ENCODE measurements around the gene MLC1. TPM values are rescaled to one million over a fixed set of nuclear protein-coding genes. Genes with fewer than 3 reads are reported as not detected.

Gene MLC1
- total RNA-seq = 1 to 10 TPM; 4.2 to 4.9 TPM

DNA sequence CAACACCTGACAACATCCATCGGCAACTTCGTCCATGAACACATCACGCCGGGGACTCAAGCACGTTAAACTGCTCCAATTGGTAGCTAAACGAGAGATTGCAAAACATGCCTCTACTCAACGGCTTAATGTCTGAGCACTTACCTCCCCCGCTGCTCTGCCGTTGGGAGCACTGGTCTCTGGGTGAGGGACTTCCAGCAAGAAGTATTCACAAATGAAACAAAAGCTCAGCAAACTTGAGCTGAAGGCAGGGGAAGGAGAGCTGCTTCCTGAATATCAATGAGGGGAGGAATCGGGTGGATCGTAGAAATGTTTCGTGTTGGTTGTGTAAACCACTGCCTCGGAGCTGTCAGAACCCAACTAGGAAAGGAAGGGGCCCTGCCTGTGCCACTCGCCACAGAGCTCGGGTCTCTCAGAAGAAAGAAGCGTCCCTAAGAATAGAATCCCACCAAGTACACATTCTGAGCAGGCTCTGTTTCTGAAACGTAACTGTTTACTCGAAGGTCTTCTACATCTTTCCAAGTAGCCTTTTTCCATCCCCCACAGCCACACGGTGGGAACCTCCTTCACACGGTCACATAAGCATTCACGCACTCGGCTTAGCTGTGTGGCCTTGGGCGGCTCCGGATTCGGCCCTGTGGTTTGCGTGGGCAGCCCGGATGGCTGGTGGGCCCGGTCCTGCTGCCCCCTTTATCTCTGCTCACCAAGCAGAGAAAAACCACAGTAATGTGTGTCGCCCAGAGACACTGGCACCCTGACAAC lies at the start of gene MLC1:
Gene MLC1, minus strand, starts transcription at position 216 of the 762 bp plus-strand sequence. CDS start 524 bp downstream, outside the sequence.
- H3K36me3 Mint-ChIP-seq = peaks cover 9% of the 10 kb centered on the region
- POLR2A ChIA-PET = interaction anchor here (0.8 to 3.1 kb wide), 8 partner anchors 9 to 114 kb away, joined by 3 to 31 read pairs (median 4); no protein-coding TSS in a partner anchor
- ATAC-seq (ENCODE audit: low read depth) = no peak
- no peak within 1 kb of the TSS for H3K27ac Mint-ChIP-seq
- no peak within 1 kb of the TSS for H3K4me3 Mint-ChIP-seq
- H3K27me3 Mint-ChIP-seq = peaks cover 4% of the 10 kb centered on the region
- peak; percentile 52 for DNase-seq
- peaks cover 16% of the 10 kb centered on the region for H3K9me3 Mint-ChIP-seq
- H3K4me1 Mint-ChIP-seq = peaks cover 7% of the 10 kb centered on the region

DNA sequence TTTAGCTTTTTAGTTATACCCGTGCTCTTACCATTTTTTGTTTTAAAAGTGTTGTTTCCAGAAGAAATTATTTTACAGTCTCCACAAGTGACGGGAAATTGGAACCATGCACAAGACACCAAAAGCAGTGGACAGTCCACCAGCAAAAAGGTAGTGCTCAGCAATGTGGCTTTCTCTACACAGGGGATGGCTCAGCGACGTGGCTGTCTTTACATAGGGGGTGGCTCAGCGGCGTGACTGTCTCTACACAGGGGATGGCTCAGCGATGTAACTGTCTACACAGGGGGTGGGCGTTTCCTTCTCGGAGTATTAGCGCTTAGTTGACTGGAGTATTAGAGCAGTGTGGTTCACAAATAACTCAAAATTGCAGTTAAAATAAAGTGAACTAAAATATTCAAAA lies 49.3 kb upstream of the MLC1 start:
- H3K4me1 Mint-ChIP-seq = no peaks in the 10 kb centered on the region
- H3K27ac Mint-ChIP-seq = no peak overlapping the region
- H3K4me3 Mint-ChIP-seq = no peak overlapping the region
- H3K9me3 Mint-ChIP-seq = no peaks in the 10 kb centered on the region
- DNase-seq (no peak), ATAC-seq (ENCODE audit: low read depth) (no peak)
- peaks cover 34% of the 10 kb centered on the region for H3K27me3 Mint-ChIP-seq
- POLR2A ChIA-PET = no interaction called here
- no peaks in the 10 kb centered on the region for H3K36me3 Mint-ChIP-seq

- POLR2A ChIA-PET = interaction anchor here (0.9 kb wide), 1 partner anchor 16 kb away, joined by 4 read pairs; no protein-coding TSS in a partner anchor
- Mint-ChIP-seq H3K27me3 (peaks cover 31% of the 10 kb centered on the region), H3K4me3 (no peak overlapping the region), H3K27ac (no peak overlapping the region), H3K4me1 (no peaks in the 10 kb centered on the region), H3K36me3 (no peaks in the 10 kb centered on the region), H3K9me3 (no peaks in the 10 kb centered on the region)
- DNase-seq (no peak), ATAC-seq (ENCODE audit: low read depth) (no peak)
Observed at GRCh38 chr22:50131894-50132293, 46.7 kb upstream of the MLC1 start.

- H3K9me3 Mint-ChIP-seq = no peaks in the 10 kb centered on the region
Observed at GRCh38 chr22:50129121-50129736, 44.0 kb upstream of the MLC1 start.

GRCh38 chr22:50125029-50125428 lies 39.8 kb upstream of the MLC1 start:
- no peak for ATAC-seq (ENCODE audit: low read depth)
- POLR2A ChIA-PET = no interaction called here

More at GRCh38 chr22:50129121-50129736, 44.0 kb upstream of the MLC1 start:
- H3K4me1 Mint-ChIP-seq = no peaks in the 10 kb centered on the region
- no peak for ATAC-seq (ENCODE audit: low read depth)
- H3K4me3 Mint-ChIP-seq = no peak overlapping the region
- no peak overlapping the region for H3K27ac Mint-ChIP-seq
- POLR2A ChIA-PET = no interaction called here
- H3K27me3 Mint-ChIP-seq = peaks cover 20% of the 10 kb centered on the region
- DNase-seq = no peak
- no peaks in the 10 kb centered on the region for H3K36me3 Mint-ChIP-seq

DNA sequence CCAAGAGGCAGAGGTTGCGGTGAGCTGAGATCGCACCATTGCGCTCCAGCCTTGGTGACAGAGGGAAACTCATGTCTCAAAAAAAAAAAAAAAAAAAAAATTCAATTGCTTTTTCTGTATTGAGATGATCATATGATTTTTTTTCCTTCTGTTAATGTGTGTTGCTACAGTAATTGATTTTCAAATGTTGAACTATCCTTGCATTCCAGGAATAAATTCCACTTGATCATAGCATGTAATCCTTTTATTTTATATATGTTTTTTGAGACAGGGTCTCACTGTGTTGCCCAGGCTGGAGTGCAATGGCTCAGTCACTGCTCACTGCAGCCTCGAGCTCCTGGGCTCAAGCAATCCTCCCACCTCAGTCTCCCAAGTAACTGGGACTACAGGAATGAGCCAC lies 37.9 kb upstream of the MLC1 start:
- H3K27me3 Mint-ChIP-seq = peaks cover 26% of the 10 kb centered on the region
- POLR2A ChIA-PET = no interaction called here
- ATAC-seq (ENCODE audit: low read depth) = no peak

More at GRCh38 chr22:50125029-50125428, 39.8 kb upstream of the MLC1 start:
- Mint-ChIP-seq H3K36me3 (no peaks in the 10 kb centered on the region), H3K4me1 (no peaks in the 10 kb centered on the region), H3K27ac (no peak overlapping the region), H3K9me3 (peaks cover 11% of the 10 kb centered on the region), H3K4me3 (no peak overlapping the region), H3K27me3 (peaks cover 25% of the 10 kb centered on the region)
- DNase-seq = no peak

GRCh38 chr22:50121202-50121740 lies 36.0 kb upstream of the MLC1 start:
- DNase-seq = no peak
- peaks cover 11% of the 10 kb centered on the region for H3K9me3 Mint-ChIP-seq
- H3K27me3 Mint-ChIP-seq = peaks cover 29% of the 10 kb centered on the region
- H3K36me3 Mint-ChIP-seq = no peaks in the 10 kb centered on the region
- H3K4me1 Mint-ChIP-seq = no peaks in the 10 kb centered on the region
- POLR2A ChIA-PET = no interaction called here
- no peak overlapping the region for H3K4me3 Mint-ChIP-seq
- H3K27ac Mint-ChIP-seq = no peak overlapping the region
- no peak for ATAC-seq (ENCODE audit: low read depth)

More for the DNA sequence above, 37.9 kb upstream of the MLC1 start:
- Mint-ChIP-seq H3K4me3 (no peak overlapping the region), H3K4me1 (no peaks in the 10 kb centered on the region), H3K36me3 (no peaks in the 10 kb centered on the region), H3K27ac (no peak overlapping the region), H3K9me3 (peaks cover 11% of the 10 kb centered on the region)
- no peak for DNase-seq

DNA sequence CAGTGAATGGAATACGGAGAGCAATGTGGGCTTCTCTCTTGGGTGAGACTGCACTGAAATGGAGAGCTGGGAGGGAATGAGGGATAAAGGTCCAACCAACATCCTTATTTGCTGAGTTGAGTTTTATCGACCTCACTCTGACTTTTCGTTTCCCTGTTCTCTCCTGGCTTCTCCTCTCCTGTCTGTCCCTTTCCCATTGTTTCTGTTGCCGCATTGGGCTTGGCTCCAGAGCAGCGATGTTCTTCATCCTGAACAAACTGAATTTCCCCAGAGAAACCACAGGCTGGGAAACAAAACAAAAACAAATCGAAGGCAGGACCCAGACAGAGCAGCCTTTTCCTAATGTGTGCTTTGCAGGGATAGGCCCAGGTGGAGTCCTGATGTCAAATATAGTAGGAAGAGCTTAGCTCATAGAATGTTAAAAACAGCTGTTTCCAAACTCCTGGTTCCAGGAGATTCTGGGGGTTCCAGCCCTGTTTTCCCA lies 34.6 kb upstream of the MLC1 start:
- POLR2A ChIA-PET = no interaction called here
- Mint-ChIP-seq H3K27ac (no peak overlapping the region), H3K4me1 (no peaks in the 10 kb centered on the region), H3K4me3 (no peak overlapping the region), H3K36me3 (no peaks in the 10 kb centered on the region), H3K27me3 (peaks cover 29% of the 10 kb centered on the region), H3K9me3 (peaks cover 11% of the 10 kb centered on the region)
- DNase-seq = no peak
- no peak for ATAC-seq (ENCODE audit: low read depth)

GRCh38 chr22:50119169-50119767 lies 34.0 kb upstream of the MLC1 start:
- Mint-ChIP-seq H3K27ac (no peak overlapping the region), H3K9me3 (peaks cover 11% of the 10 kb centered on the region), H3K4me3 (no peak overlapping the region), H3K27me3 (peaks cover 26% of the 10 kb centered on the region), H3K36me3 (no peaks in the 10 kb centered on the region), H3K4me1 (no peaks in the 10 kb centered on the region)
- ATAC-seq (ENCODE audit: low read depth) = no peak
- POLR2A ChIA-PET = no interaction called here
- DNase-seq = no peak

GRCh38 chr22:50118557-50119168 lies 33.4 kb upstream of the MLC1 start:
- Mint-ChIP-seq H3K9me3 (peaks cover 7% of the 10 kb centered on the region), H3K27ac (no peak overlapping the region), H3K36me3 (no peaks in the 10 kb centered on the region), H3K4me3 (no peak overlapping the region), H3K27me3 (peaks cover 20% of the 10 kb centered on the region), H3K4me1 (no peaks in the 10 kb centered on the region)
- ATAC-seq (ENCODE audit: low read depth) = no peak
- DNase-seq = no peak
- POLR2A ChIA-PET = no interaction called here

DNA sequence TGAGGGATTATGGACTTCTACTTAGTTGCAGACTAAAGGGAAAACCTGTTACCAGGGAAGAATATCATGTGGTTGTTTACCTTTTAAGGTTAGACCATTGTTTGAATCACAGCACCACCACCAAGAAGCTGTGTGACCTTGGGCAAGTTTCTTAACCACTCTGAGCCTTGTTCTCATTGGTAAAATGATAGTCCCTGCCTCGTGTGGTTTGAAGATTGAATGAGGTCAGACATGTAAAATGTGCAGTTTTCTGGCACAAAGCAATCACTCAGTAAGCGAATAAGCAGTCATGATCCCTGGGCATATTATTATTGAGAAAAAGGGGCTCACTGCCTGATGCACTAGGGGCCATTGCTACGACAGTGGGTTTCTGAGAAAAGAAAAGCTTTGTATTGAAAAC lies 32.9 kb upstream of the MLC1 start:
- POLR2A ChIA-PET = no interaction called here
- ATAC-seq (ENCODE audit: low read depth) = no peak
- no peak for DNase-seq
- Mint-ChIP-seq H3K36me3 (no peaks in the 10 kb centered on the region), H3K4me3 (no peak overlapping the region), H3K9me3 (peaks cover 4% of the 10 kb centered on the region), H3K27ac (no peak overlapping the region), H3K4me1 (peaks cover 2% of the 10 kb centered on the region), H3K27me3 (peaks cover 18% of the 10 kb centered on the region)

- no peaks in the 10 kb centered on the region for H3K36me3 Mint-ChIP-seq
- H3K4me1 Mint-ChIP-seq = peaks cover 10% of the 10 kb centered on the region
- ATAC-seq (ENCODE audit: low read depth) = no peak
- peaks cover 1% of the 10 kb centered on the region for H3K9me3 Mint-ChIP-seq
- POLR2A ChIA-PET = no interaction called here
- peaks cover 15% of the 10 kb centered on the region for H3K27me3 Mint-ChIP-seq
- no peak overlapping the region for H3K27ac Mint-ChIP-seq
- no peak for DNase-seq
- H3K4me3 Mint-ChIP-seq = no peak overlapping the region
Observed at GRCh38 chr22:50117168-50117762, 32.0 kb upstream of the MLC1 start.

GRCh38 chr22:50115693-50116092 lies 30.5 kb upstream of the MLC1 start:
- ATAC-seq (ENCODE audit: low read depth) (no peak), DNase-seq (no peak)
- Mint-ChIP-seq H3K27ac (no peak overlapping the region), H3K9me3 (no peaks in the 10 kb centered on the region), H3K27me3 (peaks cover 9% of the 10 kb centered on the region), H3K36me3 (no peaks in the 10 kb centered on the region), H3K4me3 (no peak overlapping the region), H3K4me1 (peaks cover 22% of the 10 kb centered on the region)
- POLR2A ChIA-PET = interaction anchor here (0.6 to 1.6 kb wide), 4 partner anchors 10 to 348 kb away, joined by 3 to 4 read pairs (median 4); partner anchors contain the start of gene MLC1
